Activated naive CD8-positive, alpha-beta T cell treated with anti-CD3 and anti-CD28 coated beads, Interleukin-2, amount 10 ng/mL, durations not matched to agents 7 days and 5 days (primary cell): ENCODE data around the gene ACP4. TPM values are rescaled to one million over a fixed set of nuclear protein-coding genes. Genes with fewer than 3 reads are reported as not detected.
"Not testable (repeated sequence)": the region's sequence is repeated elsewhere in the genome, so short reads cannot be mapped to it uniquely, and the experiment has no call there.

Experiments
- ATAC-seq: fragments of 150-1000 bp; cut with Tn5 transposase; one replicate; pipeline ENCODE4 v1.10.0; 2021; ENCODE audit warnings: low read depth, moderate library complexity
- POLR2A ChIA-PET: fragments of 350-600 bp; sonication (Branson Sonifier 250); formaldehyde crosslinking; loops from one replicate; lab custom pipeline; 2021; ENCODE audit warnings: antibody characterized with exemption; lab: Charles Lee
- DNase-seq: peaks from one replicate; pipeline ENCODE4 v3.0.0; 2021
- H3K27ac Mint-ChIP-seq: one replicate; pipeline ENCODE4 v1.8.0; 2022; ENCODE audit warnings: mild to moderate bottlenecking, mixed read lengths
- H3K27me3 Mint-ChIP-seq: one replicate; pipeline ENCODE4 v1.8.0; 2022; ENCODE audit warnings: mild to moderate bottlenecking, moderate library complexity, mixed read lengths
- H3K36me3 Mint-ChIP-seq: one replicate; pipeline ENCODE4 v1.8.0; 2021; ENCODE audit warnings: mild to moderate bottlenecking, mixed read lengths
- H3K4me1 Mint-ChIP-seq: one replicate; pipeline ENCODE4 v1.8.0; 2021; ENCODE audit warnings: mixed read lengths
- H3K4me3 Mint-ChIP-seq: one replicate; pipeline ENCODE4 v1.8.0; 2022; ENCODE audit warnings: mild to moderate bottlenecking, moderate library complexity, mixed read lengths
- H3K9me3 Mint-ChIP-seq: one replicate; pipeline ENCODE4 v1.8.0; 2021; ENCODE audit warnings: mixed read lengths
- total RNA-seq, 2 experiments: library from RNA; stranded (reverse); gene quantifications; one replicate each; pipeline ENCODE4 v1.2.3, GENCODE V29; 2021

Gene ACP4
- not detected for total RNA-seq

GRCh38 chr19:50790396-50790795, at the start of gene ACP4:
Gene ACP4, plus strand, starts transcription at chr19:50790415. Its CDS starts 0 bp downstream, at chr19:50790415.
- peaks cover 2% of the 10 kb centered on the region for H3K4me1 Mint-ChIP-seq
- DNase-seq, result no peak
- no peaks in the 10 kb centered on the region for H3K27me3 Mint-ChIP-seq
- POLR2A ChIA-PET, result no interaction called here
- no peak within 1 kb of the TSS for H3K4me3 Mint-ChIP-seq
- ATAC-seq, result no peak
- H3K9me3 Mint-ChIP-seq, result no peaks in the 10 kb centered on the region
- H3K27ac Mint-ChIP-seq, result no peak within 1 kb of the TSS
- no peaks in the 10 kb centered on the region for H3K36me3 Mint-ChIP-seq

- ATAC-seq (no peak), DNase-seq (no peak)
- Mint-ChIP-seq H3K4me3 (no peak overlapping the region), H3K4me1 (no peaks in the 10 kb centered on the region), H3K9me3 (no peaks in the 10 kb centered on the region), H3K36me3 (no peaks in the 10 kb centered on the region), H3K27ac (no peak overlapping the region), H3K27me3 (peaks cover 14% of the 10 kb centered on the region)
- POLR2A ChIA-PET, result no interaction called here
Observed at GRCh38 chr19:50741179-50741933, 48.9 kb upstream of the ACP4 start.

- no peak for DNase-seq
- H3K27me3 Mint-ChIP-seq, result peaks cover 14% of the 10 kb centered on the region
- H3K36me3 Mint-ChIP-seq, result no peaks in the 10 kb centered on the region
- POLR2A ChIA-PET, result no interaction called here
- no peak for ATAC-seq
- H3K9me3 Mint-ChIP-seq, result no peaks in the 10 kb centered on the region
- no peak overlapping the region for H3K4me3 Mint-ChIP-seq
- no peaks in the 10 kb centered on the region for H3K4me1 Mint-ChIP-seq
- no peak overlapping the region for H3K27ac Mint-ChIP-seq
Observed at GRCh38 chr19:50743537-50743936, 46.7 kb upstream of the ACP4 start.

GRCh38 chr19:50745221-50745620, 45.0 kb upstream of the ACP4 start:
- Mint-ChIP-seq H3K4me1 (no peaks in the 10 kb centered on the region), H3K27ac (no peak overlapping the region), H3K4me3 (no peak overlapping the region), H3K36me3 (no peaks in the 10 kb centered on the region), H3K9me3 (no peaks in the 10 kb centered on the region), H3K27me3 (peaks cover 14% of the 10 kb centered on the region)
- ATAC-seq, result no peak
- DNase-seq, result no peak
- POLR2A ChIA-PET, result no interaction called here

GRCh38 chr19:50747141-50747540, 43.1 kb upstream of the ACP4 start:
- H3K36me3 Mint-ChIP-seq, H3K9me3 Mint-ChIP-seq, H3K4me1 Mint-ChIP-seq, H3K27me3 Mint-ChIP-seq, H3K27ac Mint-ChIP-seq, H3K4me3 Mint-ChIP-seq, ATAC-seq, DNase-seq, POLR2A ChIA-PET: not testable (repeated sequence)

GRCh38 chr19:50749490-50749889, 40.7 kb upstream of the ACP4 start:
- Mint-ChIP-seq H3K4me3 (no peak overlapping the region), H3K4me1 (no peaks in the 10 kb centered on the region), H3K27ac (no peak overlapping the region), H3K27me3 (peaks cover 2% of the 10 kb centered on the region), H3K36me3 (no peaks in the 10 kb centered on the region), H3K9me3 (no peaks in the 10 kb centered on the region)
- POLR2A ChIA-PET, result no interaction called here
- DNase-seq (no peak), ATAC-seq (no peak)

- POLR2A ChIA-PET, result no interaction called here
- Mint-ChIP-seq H3K27ac (no peak overlapping the region), H3K4me3 (no peak overlapping the region), H3K36me3 (no peaks in the 10 kb centered on the region), H3K27me3 (peaks cover 5% of the 10 kb centered on the region), H3K4me1 (no peaks in the 10 kb centered on the region), H3K9me3 (no peaks in the 10 kb centered on the region)
- DNase-seq (no peak), ATAC-seq (no peak)
Observed at GRCh38 chr19:50750010-50750409, 40.2 kb upstream of the ACP4 start.

GRCh38 chr19:50753879-50754278, 36.3 kb upstream of the ACP4 start:
- Mint-ChIP-seq H3K4me1 (no peaks in the 10 kb centered on the region), H3K9me3 (no peaks in the 10 kb centered on the region), H3K27ac (no peak overlapping the region), H3K27me3 (peaks cover 18% of the 10 kb centered on the region), H3K36me3 (no peaks in the 10 kb centered on the region), H3K4me3 (no peak overlapping the region)
- POLR2A ChIA-PET, result no interaction called here
- no peak for ATAC-seq
- no peak for DNase-seq

GRCh38 chr19:50756244-50756643, 34.0 kb upstream of the ACP4 start:
- H3K9me3 Mint-ChIP-seq, H3K27ac Mint-ChIP-seq, DNase-seq, H3K4me1 Mint-ChIP-seq, H3K4me3 Mint-ChIP-seq, POLR2A ChIA-PET, ATAC-seq, H3K36me3 Mint-ChIP-seq: not testable (repeated sequence)
- H3K27me3 Mint-ChIP-seq, result peaks cover 16% of the 10 kb centered on the region

- ATAC-seq, H3K4me3 Mint-ChIP-seq, H3K27ac Mint-ChIP-seq, H3K36me3 Mint-ChIP-seq, H3K4me1 Mint-ChIP-seq, DNase-seq, H3K9me3 Mint-ChIP-seq, POLR2A ChIA-PET: not testable (repeated sequence)
- peaks cover 16% of the 10 kb centered on the region for H3K27me3 Mint-ChIP-seq
Observed at GRCh38 chr19:50757624-50758023, 32.6 kb upstream of the ACP4 start.

- H3K4me3 Mint-ChIP-seq, H3K27ac Mint-ChIP-seq, DNase-seq, ATAC-seq, H3K4me1 Mint-ChIP-seq, H3K36me3 Mint-ChIP-seq, H3K9me3 Mint-ChIP-seq: not testable (repeated sequence)
- POLR2A ChIA-PET, result interaction anchor here (1.5 kb wide), 1 partner anchor 34 kb away, joined by 3 read pairs; no protein-coding TSS in a partner anchor
- H3K27me3 Mint-ChIP-seq, result peaks cover 16% of the 10 kb centered on the region
Observed at GRCh38 chr19:50759076-50759475, 31.1 kb upstream of the ACP4 start.

- DNase-seq (no peak), ATAC-seq (no peak)
- H3K36me3 Mint-ChIP-seq, result no peaks in the 10 kb centered on the region
- POLR2A ChIA-PET, result interaction anchor here (1.5 kb wide), 1 partner anchor 35 kb away, joined by 3 read pairs; no protein-coding TSS in a partner anchor
- no peak overlapping the region for H3K4me3 Mint-ChIP-seq
- H3K4me1 Mint-ChIP-seq, result no peaks in the 10 kb centered on the region
- peaks cover 3% of the 10 kb centered on the region for H3K9me3 Mint-ChIP-seq
- H3K27ac Mint-ChIP-seq, result no peak overlapping the region
- H3K27me3 Mint-ChIP-seq, result peaks cover 13% of the 10 kb centered on the region
Observed at GRCh38 chr19:50759886-50760285, 30.3 kb upstream of the ACP4 start.

- H3K36me3 Mint-ChIP-seq, POLR2A ChIA-PET, H3K27ac Mint-ChIP-seq, H3K9me3 Mint-ChIP-seq, ATAC-seq, H3K27me3 Mint-ChIP-seq, H3K4me1 Mint-ChIP-seq, DNase-seq, H3K4me3 Mint-ChIP-seq: not testable (repeated sequence)
Observed at GRCh38 chr19:50761501-50761900, 28.7 kb upstream of the ACP4 start.

GRCh38 chr19:50763521-50763920, 26.7 kb upstream of the ACP4 start:
- peaks cover 11% of the 10 kb centered on the region for H3K27me3 Mint-ChIP-seq
- H3K36me3 Mint-ChIP-seq, H3K4me1 Mint-ChIP-seq, H3K4me3 Mint-ChIP-seq, H3K27ac Mint-ChIP-seq, POLR2A ChIA-PET, ATAC-seq, DNase-seq, H3K9me3 Mint-ChIP-seq: not testable (repeated sequence)
